Activated T-helper 9 cell treated with anti-CD3 and anti-CD28 coated beads, Interleukin-2, amount 50 U/mL, for 16 hours (primary cell): ENCODE measurements around the gene GRM4.

ENCODE experiments used
- DNase-seq: peaks from one replicate; pipeline ENCODE4 v3.0.0-alpha.2; 2020; ENCODE audit warnings: low read depth

The GRM4 gene

DNA sequence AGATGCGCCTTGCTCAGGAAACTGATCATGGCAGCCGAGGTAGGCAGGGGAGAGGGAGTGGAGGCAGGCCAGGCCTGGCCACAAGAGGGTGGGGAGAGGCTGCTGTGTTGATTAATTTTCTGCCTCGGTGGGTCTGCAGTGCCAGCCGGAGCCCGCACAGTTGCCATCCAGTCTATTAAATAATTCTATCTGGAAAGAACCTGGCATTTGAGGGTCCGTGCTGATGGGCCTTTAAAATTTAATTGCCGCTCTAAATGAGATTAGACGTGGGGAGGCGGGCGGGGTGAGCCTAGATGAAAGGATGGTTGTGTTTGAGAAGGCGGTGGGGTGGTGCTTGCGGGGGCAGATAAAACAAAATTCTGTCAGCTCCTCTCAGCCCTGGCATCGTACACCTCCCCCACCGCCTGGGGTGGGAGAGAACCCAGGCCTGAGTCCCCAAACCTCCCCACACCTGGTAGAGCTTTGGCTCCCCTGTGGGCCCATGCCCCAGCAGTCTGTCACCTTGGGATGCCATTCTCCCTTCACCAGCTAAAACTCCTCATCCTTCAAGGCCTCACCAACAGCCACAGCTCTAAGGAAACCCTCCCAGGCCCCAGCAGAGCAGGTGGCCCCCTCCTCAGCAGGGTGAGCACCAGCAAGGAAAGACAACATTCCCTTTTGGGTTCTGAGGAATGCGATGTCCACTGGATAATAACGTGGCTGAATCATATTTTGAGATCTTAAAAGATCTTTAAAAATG is 167.3 kb downstream of the GRM4 start:
- DNase-seq = no peak

DNA sequence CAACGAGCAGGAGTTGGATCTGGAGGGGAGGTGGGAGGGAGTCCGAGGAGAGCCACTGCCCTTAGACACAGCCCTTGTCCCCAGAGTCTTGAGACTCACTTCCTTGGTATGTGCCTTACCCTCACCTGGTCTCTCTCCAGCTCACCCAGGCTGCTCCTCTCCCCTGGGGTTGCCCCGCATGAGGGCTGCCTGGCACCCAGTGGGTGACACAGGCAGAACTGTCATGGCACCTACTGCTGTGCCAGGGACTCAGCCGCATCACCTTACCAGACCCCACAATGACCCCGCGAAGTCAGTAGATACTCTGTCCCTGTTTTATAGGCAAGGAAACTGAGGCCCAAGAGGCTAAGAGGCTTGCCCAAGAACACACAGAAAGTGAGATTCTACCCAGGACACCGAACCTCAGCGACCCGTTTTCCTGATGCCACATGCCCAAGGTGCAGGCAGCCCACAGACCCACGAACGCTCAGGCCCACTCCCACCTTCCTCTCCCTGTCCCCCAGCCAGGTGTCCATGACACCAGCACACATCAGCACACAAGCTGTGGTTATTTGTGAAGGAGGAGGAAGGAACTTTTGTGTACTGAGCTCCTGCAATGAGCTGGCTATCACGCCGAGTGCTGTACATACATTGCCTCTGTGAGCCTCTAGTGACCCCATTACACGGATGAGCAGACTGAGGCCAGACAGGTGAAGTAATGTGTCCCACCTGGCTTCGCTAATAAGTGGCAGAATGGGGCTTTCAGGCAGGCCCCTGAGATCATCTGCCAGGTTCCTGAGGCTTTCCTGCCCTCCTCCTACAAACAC is 168.1 kb downstream of the GRM4 start:
- no peak for DNase-seq

DNA sequence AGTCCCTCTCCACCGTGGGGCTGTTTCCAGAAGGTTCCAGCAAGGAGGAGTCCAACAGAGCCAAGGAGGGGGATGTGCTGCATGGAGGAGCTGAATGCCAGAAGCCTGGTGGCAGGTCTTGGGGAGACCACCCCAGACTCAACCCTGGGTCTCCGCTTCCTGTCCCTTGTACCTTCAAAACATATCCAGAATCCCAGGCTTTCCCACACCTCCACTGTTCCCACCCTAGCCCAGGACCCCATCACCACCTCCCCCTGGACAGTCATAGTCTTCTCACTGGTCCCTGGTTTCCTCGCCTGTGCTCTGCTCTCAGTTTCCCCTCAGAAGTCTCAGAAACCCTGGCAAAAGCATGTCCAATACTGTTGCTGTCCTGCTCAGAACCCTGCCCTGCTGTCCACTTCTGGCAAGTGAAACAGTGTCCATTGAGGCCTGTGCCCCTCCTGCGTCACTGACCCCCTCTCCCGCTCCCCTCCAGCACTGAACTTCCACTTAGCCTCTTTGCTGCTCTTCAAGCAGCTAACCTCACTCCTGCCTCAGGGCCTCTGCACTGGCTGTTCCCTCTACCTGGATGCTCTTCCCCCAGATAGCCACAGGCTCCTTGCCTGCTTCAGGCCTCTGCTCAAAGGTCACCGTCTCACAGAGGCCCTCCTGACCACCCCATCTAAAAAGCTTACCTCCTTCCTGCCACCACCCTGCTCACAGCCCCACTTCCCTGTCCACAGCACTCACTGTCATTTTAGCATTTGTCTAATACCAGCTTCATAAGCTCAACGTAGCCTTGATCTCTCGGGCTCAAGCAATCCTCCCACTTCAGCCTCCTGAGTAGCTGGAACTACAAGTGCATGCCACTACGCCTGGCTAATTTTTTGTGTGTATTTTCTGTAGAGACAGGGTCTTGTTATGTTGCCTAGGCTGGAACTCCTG is 169.2 kb downstream of the GRM4 start:
- DNase-seq = no peak

- no peak for DNase-seq
These were observed 170.0 kb downstream of the GRM4 start for GRCh38 chr6:33975661-33976436.

DNA sequence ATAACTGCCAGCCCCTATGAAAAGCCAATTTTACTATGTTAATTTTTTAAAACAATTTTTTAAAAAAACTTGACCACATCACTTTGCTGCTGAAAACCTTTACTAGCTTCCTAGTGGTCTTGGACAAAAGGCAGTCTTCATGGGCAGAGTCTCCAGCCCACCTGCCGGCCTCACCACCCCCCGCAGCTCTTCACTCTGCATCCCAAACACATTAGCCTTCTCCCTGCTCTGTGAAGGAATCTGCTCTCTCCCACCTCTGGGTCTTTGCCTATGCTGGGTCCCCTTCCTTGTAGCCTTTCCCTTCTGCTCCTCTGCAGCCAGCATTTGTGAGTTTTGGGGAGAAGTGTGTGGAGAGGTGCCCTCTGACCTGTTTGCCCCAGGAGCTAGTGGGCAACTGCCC is 171.4 kb downstream of the GRM4 start:
- DNase-seq = no peak

GRCh38 chr6:33974030-33974429 is 171.9 kb downstream of the GRM4 start:
- no peak for DNase-seq

- no peak for DNase-seq
These were observed 174.3 kb downstream of the GRM4 start for GRCh38 chr6:33971580-33971979.
